NT2/D1 (cell line): ENCODE results near the gene APOL2.

Source experiments
- SUZ12 ChIP-seq: IDR thresholded peaks from 2 replicates; pipeline ENCODE4 v1.6.1; 2011; ENCODE audit not compliant: insufficient read length, insufficient read depth; ENCODE audit errors: extremely low read depth
- YY1 ChIP-seq: IDR thresholded peaks from 2 replicates; pipeline ENCODE4 v1.6.1; 2011; ENCODE audit not compliant: insufficient read length, insufficient read depth
- ZNF274 ChIP-seq: IDR thresholded peaks from 2 replicates; pipeline ENCODE4 v1.6.1; 2011; ENCODE audit warnings: mild to moderate bottlenecking, low read depth, low read length

GRCh38 chr22:36185828-36186624 is 53.3 kb downstream of the APOL2 start:
- TF ChIP-seq SUZ12 (no peak), ZNF274 (no peak), YY1 (no peak)
